ENCODE measurements around the gene UNC13A. TPM values are rescaled to one million over a fixed set of nuclear protein-coding genes. Genes with fewer than 3 reads are reported as not detected.

The UNC13A gene
- total RNA-seq, 1 experiment from 2014 or later, result 22.2 TPM

GRCh38 chr19:17665058-17665457, 23.1 kb downstream of the UNC13A start:
- Histone ChIP-seq H3K79me1 (ENCODE audit: insufficient read depth, low read depth, low read length, poor library complexity, severe bottlenecking) (no peaks in the 10 kb centered on the region), H4K5ac (ENCODE audit: insufficient read length, low read depth, low read length) (no peak overlapping the region), H3K79me2 (ENCODE audit: insufficient read depth, low read length) (no peaks in the 10 kb centered on the region), H2BK5ac (ENCODE audit: insufficient read length, low read length) (no peak overlapping the region), H3K27me3 (ENCODE audit: insufficient read depth, low read length) (no peaks in the 10 kb centered on the region), H3K23ac (ENCODE audit: insufficient read length, low read depth, low read length) (no peak overlapping the region), H2BK20ac (ENCODE audit: low read depth, low read length, poor library complexity, severe bottlenecking) (no peak overlapping the region), H4K8ac (replicated peaks; ENCODE audit: insufficient read length, low read depth, low read length) (no peak overlapping the region), H3K23me2 (ENCODE audit: insufficient read length, low read depth, low read length, poor library complexity, severe bottlenecking) (no peaks in the 10 kb centered on the region), H3K4me1 (ENCODE audit: insufficient read depth, low read length) (no peaks in the 10 kb centered on the region), H3K9ac (ENCODE audit: extremely low read depth, insufficient read length, low read length) (no peak overlapping the region), H2BK120ac (ENCODE audit: low read depth, low read length, poor library complexity, severe bottlenecking) (no peak overlapping the region), H2AK5ac (ENCODE audit: insufficient read length, low read length) (no peak overlapping the region), H3K14ac (ENCODE audit: insufficient read depth, low read length) (no peak overlapping the region), H2AFZ (ENCODE audit: low read length) (no peak overlapping the region), H3K56ac (ENCODE audit: insufficient read length, low read depth, low read length) (no peak overlapping the region), H4K20me1 (ENCODE audit: control insufficient read depth, insufficient read depth, insufficient read length) (no peaks in the 10 kb centered on the region), H3K9me3 (ENCODE audit: control insufficient read depth, low read depth, low read length) (no peaks in the 10 kb centered on the region), H3K4me2 (ENCODE audit: insufficient read depth, insufficient read length, low read length) (no peak overlapping the region), H3K27ac (ENCODE audit: insufficient read length, low read depth, low read length) (no peak overlapping the region), H4K91ac (ENCODE audit: insufficient read length, low read depth, low read length) (no peak overlapping the region), H3K4ac (ENCODE audit: low read depth, low read length) (no peak overlapping the region), H2BK12ac (ENCODE audit: insufficient read length, low read depth, low read length) (no peak overlapping the region), H2BK15ac (ENCODE audit: low read depth, low read length) (no peak overlapping the region), H3T11ph (ENCODE audit: low read length) (no peak overlapping the region), H3K18ac (ENCODE audit: insufficient read length, low read depth, low read length) (no peak overlapping the region)
- no peak for TF ChIP-seq CTCF (conservative IDR thresholded peaks at IDR 0.05)
- Mint-ChIP-seq H3K27me3 (ENCODE audit: low read depth) (no peaks in the 10 kb centered on the region), H3K27ac (peak overlapping the region in 2 of 3 experiments; percentile 68 to 76; a peak in 4 of 7 replicates), H3K9me3 (peaks cover 3 to 4% of the 10 kb centered on the region in 2 experiments; a peak in 2 of 5 replicates), H3K4me3 (no peak overlapping the region), H3K4me1 (no peaks in the 10 kb centered on the region), H3K36me3 (ENCODE audit: insufficient read depth in 1 of 3, low read depth in 3 of 3) (peaks cover 54 to 62% (median 61%) of the 10 kb centered on the region in 3 experiments)
- no CpG with 5 or more reads among the region's 2 CpGs for WGBS (ENCODE audit: extremely low coverage, insufficient read length, low lambda C conversion rate)
- DNase-seq, result no peak

Measured in H9 (cell line).